Tongue (tissue), 2 donors: ENCODE data around the gene FAM234A. TPM values are rescaled to one million over a fixed set of nuclear protein-coding genes. Genes with fewer than 3 reads are reported as not detected.
"Not testable (repeated sequence)": the region's sequence is repeated elsewhere in the genome, so short reads cannot be mapped to it uniquely, and the experiment has no call there.

Experiments used
- DNase-seq: peaks from one replicate; pipeline ENCODE4 v3.0.0-alpha.2; 2015
- total RNA-seq: library from RNA; depleted of rRNA; stranded (reverse); fragments of >200 nt; gene quantifications from one replicate; pipeline ENCODE4 v1.2.3, GENCODE V29; 2014

FAM234A gene, protein sequence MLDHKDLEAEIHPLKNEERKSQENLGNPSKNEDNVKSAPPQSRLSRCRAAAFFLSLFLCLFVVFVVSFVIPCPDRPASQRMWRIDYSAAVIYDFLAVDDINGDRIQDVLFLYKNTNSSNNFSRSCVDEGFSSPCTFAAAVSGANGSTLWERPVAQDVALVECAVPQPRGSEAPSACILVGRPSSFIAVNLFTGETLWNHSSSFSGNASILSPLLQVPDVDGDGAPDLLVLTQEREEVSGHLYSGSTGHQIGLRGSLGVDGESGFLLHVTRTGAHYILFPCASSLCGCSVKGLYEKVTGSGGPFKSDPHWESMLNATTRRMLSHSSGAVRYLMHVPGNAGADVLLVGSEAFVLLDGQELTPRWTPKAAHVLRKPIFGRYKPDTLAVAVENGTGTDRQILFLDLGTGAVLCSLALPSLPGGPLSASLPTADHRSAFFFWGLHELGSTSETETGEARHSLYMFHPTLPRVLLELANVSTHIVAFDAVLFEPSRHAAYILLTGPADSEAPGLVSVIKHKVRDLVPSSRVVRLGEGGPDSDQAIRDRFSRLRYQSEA
- total RNA-seq = 92.7 TPM

DNA sequence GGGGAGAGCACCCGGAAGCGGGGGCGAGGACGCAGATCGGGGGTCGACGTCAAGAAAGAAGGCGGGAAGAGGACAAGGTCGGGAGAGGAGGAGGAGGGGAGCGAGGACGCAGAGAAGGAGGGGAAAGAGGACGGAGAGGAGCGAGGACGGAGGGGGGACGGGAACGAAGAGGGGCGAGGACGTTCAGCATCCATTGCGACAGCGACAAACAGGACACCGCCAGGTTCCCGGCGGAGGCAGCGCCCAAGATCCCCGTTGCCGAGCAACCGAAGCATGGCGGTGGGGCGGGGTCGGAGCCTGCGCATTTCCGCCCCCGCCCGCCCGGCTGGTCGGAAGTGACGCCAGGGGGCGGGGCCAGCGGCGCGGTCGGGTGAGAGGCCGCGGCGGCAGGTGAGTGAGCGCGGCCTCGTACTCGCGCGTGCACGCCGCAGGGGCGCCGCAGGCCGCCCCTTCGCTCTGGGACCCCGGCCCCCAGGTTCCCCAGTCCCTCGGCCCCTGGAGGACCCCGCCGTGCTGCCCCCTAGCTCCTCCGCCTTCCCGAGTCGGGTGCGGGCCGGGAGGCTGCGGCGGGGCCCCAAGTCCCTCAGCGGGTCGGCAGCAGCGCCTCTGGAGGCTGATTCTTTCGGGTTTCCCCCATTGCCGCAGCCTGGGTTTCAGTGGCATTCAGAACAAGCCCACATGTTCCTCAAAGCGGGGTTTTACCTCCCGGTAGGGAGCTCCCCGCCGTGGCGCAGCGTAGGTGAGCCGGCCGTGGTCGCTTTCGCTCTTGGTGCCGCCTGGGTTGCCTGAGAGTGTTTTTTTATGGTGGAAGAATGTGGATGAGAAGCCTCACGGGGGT lies at the start of gene FAM234A:
FAM234A (plus strand) TSS at position 354 of the 838 bp plus-strand sequence. CDS start 19,593 bp downstream, outside the sequence.
- peak; percentile 97 for DNase-seq

DNA sequence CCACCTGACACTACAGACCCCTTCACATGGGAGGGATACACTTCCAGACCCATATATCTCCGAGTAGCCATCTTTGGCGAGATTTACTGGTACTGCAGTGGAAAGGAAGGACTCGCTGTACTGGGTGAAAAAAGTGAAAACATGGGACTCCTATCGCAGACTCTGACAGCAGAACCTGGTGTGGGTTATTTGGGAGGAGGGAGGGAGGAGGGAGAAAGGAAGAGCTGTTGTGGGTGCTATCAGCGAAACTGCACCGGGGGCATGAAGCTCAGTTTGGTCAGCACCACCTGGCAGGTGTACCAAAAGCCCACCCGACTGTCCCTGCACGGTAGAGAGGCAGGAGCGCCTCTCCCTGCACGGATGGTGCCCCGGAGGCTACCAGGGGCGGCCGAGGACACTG lies 49.4 kb upstream of the FAM234A start:
- DNase-seq = no peak

DNA sequence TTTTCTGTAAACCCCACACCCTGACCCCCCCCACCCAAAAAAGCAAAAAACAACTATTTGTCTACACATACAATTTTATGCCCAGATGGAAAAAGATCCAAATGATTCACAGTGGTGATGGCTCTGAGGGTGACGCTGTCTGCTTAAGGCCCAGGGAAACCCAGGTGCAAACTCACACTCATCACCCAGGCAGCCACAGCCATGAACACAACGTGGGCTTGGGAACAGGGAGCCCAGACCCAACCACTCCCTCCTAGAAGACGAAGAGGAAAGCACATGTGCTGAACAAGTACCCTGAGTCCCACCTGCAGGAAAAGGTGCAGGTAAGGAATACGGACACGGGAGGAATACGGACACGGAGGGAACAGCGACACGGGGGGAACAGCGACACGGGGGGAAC lies 48.9 kb upstream of the FAM234A start:
- DNase-seq = no peak

DNA sequence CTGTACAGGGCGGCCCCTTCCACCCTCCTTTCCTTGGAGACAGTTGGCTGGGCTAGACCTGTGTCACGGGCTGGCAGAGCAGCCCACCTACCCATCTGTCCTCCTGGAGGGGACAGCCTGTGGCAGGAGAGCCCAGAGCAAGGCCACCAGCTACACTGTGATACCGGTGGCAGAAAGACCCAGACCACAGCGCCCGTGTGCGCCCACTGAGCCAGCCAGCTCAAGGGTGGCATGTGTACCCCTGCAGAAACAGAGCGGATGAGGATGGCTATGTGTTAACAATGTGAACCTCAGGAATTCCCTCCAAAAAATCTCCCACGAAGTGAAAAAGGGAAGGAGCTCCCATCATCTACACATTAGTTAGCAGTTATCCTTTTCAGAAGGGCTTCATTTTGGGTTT lies 47.3 kb upstream of the FAM234A start:
- no peak for DNase-seq

DNA sequence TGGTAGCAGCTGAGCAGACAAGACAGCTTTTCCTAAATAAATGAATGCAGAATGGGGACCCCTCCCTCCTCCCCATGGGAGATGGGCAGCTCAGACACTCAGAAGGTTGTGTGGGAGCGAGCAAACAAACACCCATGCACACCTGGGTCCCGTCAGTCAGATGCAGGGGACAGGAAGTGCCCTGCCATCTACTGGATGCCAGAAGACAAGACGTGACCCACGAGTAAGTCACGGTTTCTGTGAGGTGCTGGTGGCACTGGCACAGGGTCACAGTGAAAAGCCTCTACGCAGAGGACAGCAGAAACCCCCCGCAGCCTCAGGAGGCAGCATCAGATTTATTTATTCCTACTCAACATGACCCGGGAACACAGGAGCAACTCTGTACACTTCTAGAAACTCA lies 45.9 kb upstream of the FAM234A start:
- DNase-seq = no peak

DNA sequence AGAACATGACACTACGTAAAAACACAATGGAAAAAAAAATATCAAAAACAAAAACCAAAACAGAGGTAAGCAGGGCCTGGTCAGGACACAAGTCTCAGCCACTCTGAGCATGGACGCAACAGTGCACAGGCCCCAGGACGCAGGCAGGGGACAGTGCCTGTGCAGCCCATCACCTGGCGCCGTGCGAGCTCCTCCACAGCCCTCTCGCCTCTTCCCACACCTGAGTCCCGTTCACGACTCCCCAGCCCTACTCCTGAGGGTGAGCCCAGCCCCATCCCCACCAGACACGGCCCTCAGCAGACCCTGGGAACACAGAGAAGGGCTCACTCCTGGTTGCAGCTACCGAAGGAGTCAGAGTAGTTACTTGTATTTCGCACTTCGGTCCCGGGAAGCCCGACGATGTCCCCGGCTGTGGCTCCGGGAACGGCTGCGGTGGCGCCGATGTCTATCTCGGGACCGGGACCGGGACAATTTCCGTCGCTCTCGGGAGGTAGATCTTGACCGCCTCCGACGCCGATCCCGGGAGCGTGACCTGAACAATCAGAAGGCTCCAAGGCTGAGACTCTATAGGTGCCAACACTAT lies 44.9 kb upstream of the FAM234A start:
- DNase-seq = no peak

DNA sequence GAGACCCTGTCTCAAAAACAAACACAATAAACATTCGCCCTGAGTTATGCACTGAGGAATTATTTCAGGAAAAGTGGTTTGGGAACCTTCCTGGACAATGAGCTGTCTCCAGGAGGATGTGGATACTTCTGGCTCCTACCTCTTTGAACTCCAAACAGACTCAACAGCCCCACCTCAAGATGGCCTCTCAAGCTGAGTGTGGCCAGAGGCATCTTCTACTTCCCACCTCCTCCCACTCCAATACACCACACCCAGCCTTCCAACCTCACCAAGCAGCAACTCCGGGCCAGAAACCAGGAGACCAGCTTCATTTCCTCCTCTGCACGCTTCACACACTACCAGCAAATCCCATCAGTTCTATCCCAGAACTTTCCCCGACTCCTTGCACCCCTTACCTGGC lies 42.8 kb upstream of the FAM234A start:
- no peak for DNase-seq

DNA sequence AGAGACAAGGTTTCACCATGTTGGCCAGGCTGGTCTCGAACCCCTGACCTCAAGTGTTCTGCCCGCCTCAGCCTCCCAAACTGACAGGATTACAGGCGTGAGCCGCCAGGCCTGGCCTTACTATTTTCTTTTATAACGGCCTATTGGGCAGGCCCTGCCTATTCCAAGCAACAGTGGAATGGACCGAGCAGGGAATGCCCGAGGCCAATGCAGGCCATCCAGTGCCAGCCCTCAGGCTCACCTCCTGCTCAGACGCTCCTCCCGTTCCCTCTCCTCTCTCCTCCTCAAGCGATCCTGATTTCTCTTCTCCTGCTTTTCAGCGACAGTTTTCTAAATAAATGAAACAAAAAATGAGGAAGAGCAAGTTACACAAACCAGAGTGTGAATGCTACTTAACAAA lies 41.9 kb upstream of the FAM234A start:
- DNase-seq = no peak

DNA sequence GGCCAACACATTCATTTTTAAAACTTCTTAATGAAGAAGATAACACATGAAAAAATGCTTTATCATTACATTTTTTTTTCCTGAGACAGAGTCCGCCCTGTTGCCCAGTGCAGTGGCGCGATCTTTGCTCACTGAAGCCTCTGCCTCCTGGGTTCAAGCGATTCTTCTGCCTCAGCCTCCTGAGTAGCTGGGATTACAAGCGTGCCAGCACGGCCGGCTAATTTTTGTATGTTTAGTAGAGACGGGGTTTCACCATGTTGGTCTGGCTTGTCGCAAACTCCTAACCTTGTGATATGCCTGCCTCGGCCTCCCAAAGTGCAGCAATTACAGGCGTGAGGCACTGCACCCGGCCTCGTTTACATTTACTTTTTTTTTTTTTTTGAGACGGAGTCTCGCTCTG lies 41.2 kb upstream of the FAM234A start:
- no peak for DNase-seq

DNA sequence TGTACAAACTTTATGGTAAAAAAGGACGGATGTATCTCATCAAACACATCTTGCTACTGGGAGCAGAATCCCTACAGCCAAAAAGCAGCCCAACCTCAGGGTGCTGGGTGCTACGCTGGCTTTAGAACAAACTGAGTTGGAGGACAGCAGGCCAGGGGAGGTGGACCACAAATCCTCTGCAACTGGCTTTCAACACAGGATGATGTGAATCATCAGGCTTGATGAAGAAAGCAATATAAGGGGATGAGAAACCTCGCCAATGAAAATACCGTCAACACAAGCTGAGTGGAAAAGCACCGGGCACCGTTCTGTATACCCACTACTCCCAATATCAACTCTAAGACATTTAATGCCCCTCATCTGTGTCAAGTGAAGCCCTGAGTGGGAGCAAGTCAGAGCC lies 40.1 kb upstream of the FAM234A start:
- DNase-seq = no peak

DNA sequence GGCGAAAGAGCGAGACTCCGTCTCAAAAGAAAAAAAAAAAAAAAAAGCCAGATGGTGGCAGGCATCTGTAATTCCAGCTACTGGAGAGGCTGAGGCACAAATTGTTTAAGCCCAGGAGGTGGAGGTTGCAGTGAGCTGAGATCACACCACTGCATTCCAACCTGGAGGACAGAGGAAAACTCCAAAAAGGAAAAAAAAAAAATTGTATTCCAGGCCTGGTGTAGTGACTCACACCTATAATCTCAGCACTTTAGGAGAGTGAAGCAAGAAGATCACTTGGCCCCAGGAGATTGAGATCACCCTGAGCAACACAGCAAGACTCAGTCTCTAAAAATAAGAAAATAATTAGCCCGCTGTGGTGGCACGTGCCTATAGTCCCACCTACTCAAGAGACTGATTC lies 34.2 kb upstream of the FAM234A start:
- no peak for DNase-seq

DNA sequence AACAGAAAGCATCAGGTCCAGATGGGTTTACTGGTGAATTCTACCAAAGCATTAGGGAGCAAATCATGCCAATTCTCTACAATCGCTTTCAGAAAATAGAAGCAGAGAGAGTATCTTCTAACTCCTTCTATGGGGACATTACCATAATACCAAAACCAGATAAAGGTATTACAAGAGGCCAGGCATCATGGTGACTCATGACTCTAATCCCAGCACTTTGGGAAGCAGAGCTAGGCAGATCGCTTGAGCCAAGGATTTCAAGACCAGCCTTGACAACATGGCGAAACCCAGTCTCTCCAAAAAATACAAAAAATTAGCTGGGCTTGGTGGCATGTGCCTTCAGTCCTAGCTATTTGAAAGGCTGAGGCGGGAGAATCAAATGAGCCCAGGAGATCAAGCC lies 31.4 kb upstream of the FAM234A start:
- no peak for DNase-seq

DNA sequence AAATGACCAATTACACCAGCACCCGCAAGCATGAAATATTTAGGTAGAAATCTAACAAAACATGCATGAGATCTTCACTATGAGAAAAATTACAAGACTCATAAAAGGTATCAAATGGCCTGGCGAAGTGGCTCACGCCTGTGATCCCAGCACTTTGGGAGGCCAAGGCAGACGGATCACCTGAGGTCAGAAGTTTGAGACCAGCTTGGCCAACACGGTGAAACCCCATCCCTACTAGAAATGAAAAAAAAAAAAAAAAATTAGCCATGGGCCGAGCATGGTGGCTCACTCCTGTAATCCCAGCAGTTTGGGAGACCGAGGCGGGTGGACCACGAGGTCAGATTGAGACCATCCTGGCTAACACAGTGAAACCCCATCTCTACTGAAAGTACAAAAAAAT lies 30.6 kb upstream of the FAM234A start:
- not testable (repeated sequence) for DNase-seq

DNA sequence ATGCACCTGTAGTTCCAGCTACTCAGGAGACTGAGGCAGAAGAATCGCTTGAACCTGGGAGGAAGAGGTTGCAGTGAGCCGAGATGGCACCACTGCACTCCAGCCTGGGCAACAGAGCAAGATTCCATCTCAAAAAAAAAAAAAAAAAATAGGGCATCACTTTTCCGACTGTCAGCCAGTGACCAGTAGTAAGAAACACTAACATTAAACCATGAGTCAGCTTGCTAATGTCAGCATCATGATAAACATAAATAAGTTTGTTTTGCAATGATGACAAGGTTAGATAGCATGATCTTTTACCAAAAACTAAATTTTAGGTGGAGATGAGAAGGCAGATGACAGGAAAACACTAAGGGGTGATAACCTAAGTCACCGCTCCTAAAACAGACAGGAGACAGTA lies 25.3 kb upstream of the FAM234A start:
- DNase-seq = not testable (repeated sequence)

DNA sequence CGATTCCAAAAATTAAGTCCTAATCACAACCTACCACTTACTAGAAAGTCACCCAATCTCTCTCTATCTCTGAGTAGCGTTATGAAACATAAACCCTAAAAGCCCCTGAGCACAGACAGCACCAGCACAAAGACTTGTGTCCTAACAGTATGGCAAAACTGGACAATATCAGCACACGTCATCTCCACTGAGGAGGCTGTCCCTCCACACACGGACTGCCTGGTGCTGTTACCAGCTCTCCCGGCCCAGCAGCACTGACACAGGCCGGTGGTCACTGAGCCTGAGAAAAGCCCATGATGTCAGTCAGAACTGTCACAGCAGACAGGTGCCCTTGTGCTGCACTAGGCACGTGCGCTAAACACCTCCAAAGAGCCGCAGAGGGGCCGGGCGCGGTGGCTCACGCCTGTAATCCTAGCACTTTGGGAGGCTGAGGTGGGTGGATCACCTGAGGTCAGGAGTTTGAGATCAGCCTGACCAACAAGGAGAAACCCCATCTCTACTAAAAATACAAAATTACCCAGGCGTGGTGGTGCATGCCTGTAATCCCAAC lies 22.9 kb upstream of the FAM234A start:
- DNase-seq = not testable (repeated sequence)

DNA sequence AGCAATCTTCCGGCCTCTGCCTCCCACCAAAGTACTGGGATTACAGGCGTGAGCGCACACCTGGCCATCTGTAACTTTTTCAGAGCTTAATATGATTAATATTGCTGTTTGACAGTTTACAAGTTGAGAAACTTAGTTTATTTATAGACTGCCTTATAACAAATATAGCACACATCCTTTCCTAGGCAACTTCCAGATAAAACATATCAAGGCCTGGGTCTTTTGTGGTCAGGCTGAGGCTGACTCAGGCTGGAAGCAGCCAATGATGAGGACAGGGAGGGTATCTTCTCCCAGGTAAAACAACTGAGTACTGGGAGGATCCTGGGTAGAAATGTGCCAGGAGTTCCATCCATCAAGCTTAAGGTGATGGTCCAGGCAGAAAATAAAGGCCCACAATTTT lies 21.6 kb upstream of the FAM234A start:
- DNase-seq = no peak

DNA sequence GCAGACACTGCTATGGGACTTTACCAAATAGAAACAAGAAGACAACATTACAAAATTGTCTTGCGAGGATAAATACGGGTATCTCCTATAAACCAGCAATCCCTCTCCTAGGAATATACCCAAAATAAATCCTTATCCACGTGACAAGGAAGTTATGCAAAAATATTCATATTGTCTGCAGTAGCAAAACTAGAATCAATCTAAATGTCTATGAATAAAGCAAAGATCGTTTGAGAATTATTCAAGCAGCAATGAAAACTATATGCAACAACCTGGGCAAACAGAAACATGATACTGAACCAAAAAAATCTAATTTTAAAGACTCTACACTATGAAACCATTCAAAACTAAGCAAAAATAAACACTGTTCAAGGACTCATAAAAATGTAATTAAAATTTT lies 14.6 kb upstream of the FAM234A start:
- no peak for DNase-seq

DNA sequence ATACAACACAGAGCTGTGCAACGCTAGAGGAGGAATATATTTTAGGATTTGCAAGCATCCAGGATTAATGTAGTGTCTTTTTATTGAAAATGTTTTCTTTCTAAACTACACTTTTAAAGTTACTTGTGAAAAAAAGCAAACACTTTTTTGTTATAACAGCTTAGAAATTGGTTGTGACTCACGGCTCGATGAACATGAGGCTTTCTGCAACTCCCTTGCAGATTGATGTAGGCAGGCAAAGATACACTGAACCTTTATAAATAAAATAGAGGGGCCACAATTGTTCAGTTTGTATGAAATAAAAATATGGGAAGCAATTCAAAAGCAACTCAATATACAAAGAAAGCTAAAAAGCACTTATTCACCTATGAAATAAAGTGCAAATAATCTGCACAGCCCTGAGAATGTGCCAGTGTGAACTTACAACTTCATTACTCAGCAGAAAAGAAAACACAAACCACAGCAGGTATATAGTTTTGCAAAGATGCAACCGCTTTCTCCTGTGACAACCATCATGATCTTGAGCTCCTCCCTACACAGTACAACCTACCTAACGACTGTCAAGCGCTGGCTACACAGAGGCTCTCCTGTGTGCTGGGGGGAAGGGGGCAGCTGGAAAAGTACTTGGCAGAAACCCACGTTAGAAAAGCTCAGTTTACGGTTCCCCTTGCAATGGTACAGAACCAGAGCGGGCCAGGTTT lies 6.3 kb upstream of the FAM234A start:
- DNase-seq = peak; percentile 24

DNA sequence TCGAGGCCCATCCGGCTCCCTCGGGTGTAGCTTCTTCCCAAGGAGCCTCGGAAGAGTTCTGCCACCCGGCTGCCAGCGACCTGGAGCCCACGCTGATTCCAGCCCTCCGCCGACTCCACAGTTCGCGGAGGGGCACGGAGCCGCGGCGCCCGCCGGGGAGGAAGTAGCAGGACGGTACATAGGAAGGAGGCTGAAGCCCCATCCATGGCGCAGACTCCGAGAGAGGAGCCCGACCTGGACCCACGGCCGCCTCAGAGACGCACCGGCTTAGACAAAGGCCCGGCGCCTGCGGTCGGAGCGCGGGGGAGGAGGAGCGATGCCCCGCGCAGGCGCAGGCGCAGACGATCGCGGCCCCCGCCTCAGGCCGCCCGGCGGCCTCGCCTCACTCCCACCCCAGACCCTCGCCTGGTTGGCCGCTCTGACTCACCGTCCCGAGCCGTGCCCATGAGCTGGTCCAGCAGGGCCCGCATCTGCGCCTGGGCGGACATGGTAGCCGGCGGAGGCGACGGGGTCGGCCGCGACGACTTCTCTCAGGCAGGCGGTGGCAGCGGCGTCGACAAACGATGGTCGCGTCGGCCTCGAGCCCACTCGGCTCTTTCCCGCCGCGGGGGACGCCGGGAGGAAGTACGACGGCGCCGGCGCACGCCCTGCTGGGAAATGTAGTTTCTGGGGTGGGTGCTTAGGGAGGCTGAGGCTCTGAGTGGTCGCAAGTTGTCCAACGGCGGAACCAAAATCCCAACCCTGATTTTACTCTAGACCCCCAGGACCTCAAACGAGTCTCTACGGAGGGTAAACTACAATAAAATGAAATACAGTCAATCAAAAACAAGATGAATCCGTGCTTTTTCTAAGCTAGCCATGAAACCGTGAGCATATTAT lies 5.5 kb upstream of the FAM234A start, which contains the start of gene LUC7L:
LUC7L (minus strand) TSS at position 598 of the 879 bp plus-strand sequence; CDS start at position 488, 110 bp downstream.
- peak; percentile 96 for DNase-seq

DNA sequence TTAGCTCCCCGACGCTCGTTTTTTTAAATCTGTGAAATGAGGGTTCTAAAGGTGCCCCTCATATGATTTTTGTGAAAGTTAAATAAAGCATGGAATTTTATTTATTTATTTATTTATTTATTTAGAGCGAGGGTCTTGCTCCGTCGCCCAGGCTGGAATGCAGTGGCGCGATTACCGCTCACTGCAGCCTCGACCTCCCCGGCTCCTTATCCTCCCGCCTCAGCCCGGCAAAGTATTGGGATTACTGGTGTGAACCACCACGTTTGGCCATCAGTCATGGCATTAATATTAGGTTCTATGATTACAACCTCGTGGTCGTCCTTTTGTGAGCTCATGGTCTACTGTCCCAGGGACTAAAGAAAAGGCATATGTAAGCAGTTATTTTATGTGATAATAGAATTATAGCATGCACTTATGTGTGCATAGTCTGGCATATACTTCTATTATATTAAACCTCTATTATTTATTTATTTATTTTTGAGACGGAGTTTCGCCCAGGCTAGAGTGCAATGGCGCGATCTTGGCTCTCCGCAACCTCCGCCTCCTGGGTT lies 4.8 kb upstream of the FAM234A start:
- DNase-seq = no peak
